ENCODE data around the gene KCTD21.

DNA sequence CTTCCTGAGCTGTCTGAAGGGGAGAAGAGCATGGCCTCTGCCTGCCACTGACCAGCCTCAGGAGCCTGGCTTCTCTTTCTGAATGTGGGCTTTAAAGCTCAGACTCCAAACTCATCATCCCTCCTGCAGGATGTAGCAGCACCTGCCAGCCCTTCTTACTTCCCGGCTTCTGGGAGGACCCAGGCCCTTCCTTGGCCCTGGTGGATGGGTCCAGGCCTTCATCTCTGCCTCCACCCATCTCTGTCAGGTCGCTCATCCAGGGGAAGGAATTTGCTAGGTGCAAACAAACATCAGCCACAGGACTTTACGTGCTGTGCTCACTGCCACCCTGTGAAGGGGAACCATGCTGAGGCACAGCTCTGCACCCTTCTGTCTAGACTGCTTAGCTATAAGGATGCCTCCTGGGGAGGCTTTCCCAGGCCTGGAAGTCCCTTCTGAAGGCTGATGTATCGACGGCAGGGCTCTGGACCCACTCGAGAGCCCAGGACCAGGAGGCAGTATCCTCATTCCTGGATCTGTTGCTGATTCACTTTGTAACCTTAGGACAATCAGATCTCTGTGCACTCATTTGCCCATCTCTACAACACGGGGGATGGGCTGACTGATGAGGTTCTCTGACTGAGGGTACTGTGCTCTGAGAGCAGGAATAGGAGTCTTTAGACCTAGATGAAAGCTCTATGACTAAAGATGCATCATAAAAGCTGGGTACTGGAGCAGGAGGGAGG, 31.2 kb upstream of the KCTD21 start:
- TF ChIP-seq CTCF (IDR thresholded peaks at IDR 0.05; ENCODE audit: low read length) (no peak), EZH2 (optimal IDR thresholded peaks at IDR 0.05; ENCODE audit: low read depth, low read length) (no peak), EZH2phosphoT487 (IDR thresholded peaks at IDR 0.05; ENCODE audit: low read length) (no peak)
